WERI-Rb-1 (cell line): ENCODE results near the gene TOM1L2.

Source experiments
- DNase-seq: peaks from one replicate; pipeline ENCODE4 v3.0.0-alpha.2; 2020
- H3K27ac ChIP-seq: fragments of 250-450 bp; sonication (Bioruptor Pico); 2 replicates; pipeline ENCODE4 v1.5.1; 2020; ENCODE audit warnings: mild to moderate bottlenecking, moderate library complexity
- H3K27me3 ChIP-seq: fragments of 250-450 bp; sonication (Bioruptor Pico); 2 replicates; pipeline ENCODE4 v1.5.1; 2021; ENCODE audit warnings: mild to moderate bottlenecking, low read depth, moderate library complexity; ENCODE audit not compliant: insufficient read depth, severe bottlenecking
- H3K36me3 ChIP-seq: fragments of 250-450 bp; sonication (Bioruptor Pico); 2 replicates; pipeline ENCODE4 v1.5.1; 2020; ENCODE audit warnings: mild to moderate bottlenecking, moderate library complexity
- H3K4me3 ChIP-seq: 2 replicates; pipeline ENCODE4 v1.5.1; 2011; ENCODE audit warnings: low read depth, mild to moderate bottlenecking, control low read depth, low read length
- H3K9me3 ChIP-seq: fragments of 250-450 bp; sonication (Bioruptor Pico); 2 replicates; pipeline ENCODE4 v1.5.1; 2021; ENCODE audit warnings: mild to moderate bottlenecking, moderate library complexity; ENCODE audit not compliant: severe bottlenecking
- CTCF ChIP-seq: IDR thresholded peaks from 2 replicates; pipeline ENCODE4 v1.5.1; 2011; ENCODE audit warnings: low read depth, mild to moderate bottlenecking, control low read depth, inconsistent platforms, low read length

The TOM1L2 gene

GRCh38 chr17:17817552-17817947, 154.7 kb downstream of the TOM1L2 start:
- Histone ChIP-seq H3K27me3 (no peaks in the 10 kb centered on the region), H3K4me3 (no peak overlapping the region), H3K9me3 (no peaks in the 10 kb centered on the region), H3K36me3 (peaks cover 93% of the 10 kb centered on the region), H3K27ac (no peak overlapping the region)
- no peak for DNase-seq
- no peak for TF ChIP-seq CTCF

- H3K27me3 ChIP-seq = no peaks in the 10 kb centered on the region
- no peak overlapping the region for H3K4me3 ChIP-seq
- peak; percentile 16; the same call in 1 of the 2 replicates for TF ChIP-seq CTCF
- H3K36me3 ChIP-seq = peaks cover 93% of the 10 kb centered on the region
- DNase-seq = no peak
- H3K27ac ChIP-seq = peak overlapping the region; percentile 37
- no peaks in the 10 kb centered on the region for H3K9me3 ChIP-seq
Measured at GRCh38 chr17:17816831-17817551, 155.2 kb downstream of the TOM1L2 start.

- DNase-seq = no peak
- Histone ChIP-seq H3K27ac (peak overlapping the region; percentile 37), H3K9me3 (no peaks in the 10 kb centered on the region), H3K36me3 (peaks cover 94% of the 10 kb centered on the region), H3K27me3 (no peaks in the 10 kb centered on the region), H3K4me3 (no peak overlapping the region)
- no peak for TF ChIP-seq CTCF
Measured at GRCh38 chr17:17816240-17816814, 155.9 kb downstream of the TOM1L2 start.

- no peak for DNase-seq
- Histone ChIP-seq H3K4me3 (no peak overlapping the region), H3K27ac (peak overlapping the region; percentile 26), H3K27me3 (no peaks in the 10 kb centered on the region), H3K36me3 (peaks cover 93% of the 10 kb centered on the region), H3K9me3 (no peaks in the 10 kb centered on the region)
- TF ChIP-seq CTCF = no peak
Measured at GRCh38 chr17:17815436-17816200, 156.6 kb downstream of the TOM1L2 start.

GRCh38 chr17:17815062-17815406, 157.2 kb downstream of the TOM1L2 start:
- no peaks in the 10 kb centered on the region for H3K27me3 ChIP-seq
- H3K36me3 ChIP-seq = peaks cover 93% of the 10 kb centered on the region
- no peaks in the 10 kb centered on the region for H3K9me3 ChIP-seq
- DNase-seq = no peak
- peak overlapping the region; percentile 26; the same call in 1 of the 2 replicates for H3K27ac ChIP-seq
- H3K4me3 ChIP-seq = no peak overlapping the region
- TF ChIP-seq CTCF = no peak
